Peyer's patch (tissue), 4 donors: ENCODE measurements around the gene USP51.
"Not testable (repeated sequence)": the region's sequence is repeated elsewhere in the genome, so short reads cannot be mapped to it uniquely, and the experiment has no call there.

ENCODE experiments used
- CTCF ChIP-seq, 6 experiments: fragments of 450-650 bp in 4 of 6; fragments of 200-600 bp in 2 of 6; sonication (generic) in 1 of 6; IDR thresholded peaks; one replicate each; pipeline ENCODE4 v1.5.1; 2017 to 2019; ENCODE audit warnings: antibody characterized with exemption in 6 of 6, mild to moderate bottlenecking in 3 of 6, moderate library complexity in 1 of 6
- POLR2A ChIP-seq, 2 donors: fragments of 450-650 bp; IDR thresholded peaks; one replicate each; pipeline ENCODE4 v1.5.1; 2017; ENCODE audit warnings: antibody characterized with exemption in 2 of 2, mild to moderate bottlenecking in 2 of 2, moderate library complexity in 2 of 2

GRCh38 chrX:55465791-55466190 is 23.9 kb downstream of the USP51 start:
- not testable (repeated sequence) for TF ChIP-seq CTCF, POLR2A (IDR thresholded peaks at IDR 0.05)
